ENCODE results near the gene SNAPIN.

The SNAPIN gene

GRCh38 chr1:153677718-153678518 is 19.4 kb downstream of the SNAPIN start:
- DNase-seq (ENCODE audit: low read depth in 3 of 3, low spot score in 1 of 3): peak in 2 of 3 donors; percentile 19 to 26

DNA sequence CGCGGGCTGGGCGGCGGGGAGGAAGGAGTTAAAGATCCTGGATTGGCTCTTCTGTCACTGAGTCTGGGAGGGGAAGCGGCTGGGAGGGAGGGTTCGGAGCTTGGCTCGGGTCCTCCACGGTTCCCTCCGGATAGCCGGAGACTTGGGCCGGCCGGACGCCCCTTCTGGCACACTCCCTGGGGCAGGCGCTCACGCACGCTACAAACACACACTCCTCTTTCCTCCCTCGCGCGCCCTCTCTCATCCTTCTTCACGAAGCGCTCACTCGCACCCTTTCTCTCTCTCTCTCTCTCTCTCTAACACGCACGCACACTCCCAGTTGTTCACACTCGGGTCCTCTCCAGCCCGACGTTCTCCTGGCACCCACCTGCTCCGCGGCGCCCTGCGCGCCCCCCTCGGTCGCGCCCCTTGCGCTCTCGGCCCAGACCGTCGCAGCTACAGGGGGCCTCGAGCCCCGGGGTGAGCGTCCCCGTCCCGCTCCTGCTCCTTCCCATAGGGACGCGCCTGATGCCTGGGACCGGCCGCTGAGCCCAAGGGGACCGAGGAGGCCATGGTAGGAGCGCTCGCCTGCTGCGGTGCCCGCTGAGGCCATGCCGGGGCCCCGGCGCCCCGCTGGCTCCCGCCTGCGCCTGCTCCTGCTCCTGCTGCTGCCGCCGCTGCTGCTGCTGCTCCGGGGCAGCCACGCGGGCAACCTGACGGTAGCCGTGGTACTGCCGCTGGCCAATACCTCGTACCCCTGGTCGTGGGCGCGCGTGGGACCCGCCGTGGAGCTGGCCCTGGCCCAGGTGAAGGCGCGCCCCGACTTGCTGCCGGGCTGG is 20.2 kb downstream of the SNAPIN start, which contains the start of gene NPR1:
TSS of gene NPR1 (plus strand) at position 170 of the 818 bp plus-strand sequence. CDS start at position 591, 421 bp downstream.
- DNase-seq (ENCODE audit: low read depth in 3 of 3, low spot score in 1 of 3): no peak

- DNase-seq (ENCODE audit: low read depth in 3 of 3, low spot score in 1 of 3): no peak
These were observed 21.0 kb downstream of the SNAPIN start for GRCh38 chr1:153679337-153680119.

GRCh38 chr1:153680120-153680403 is 21.6 kb downstream of the SNAPIN start:
- DNase-seq (ENCODE audit: low read depth in 3 of 3, low spot score in 1 of 3): no peak

DNA sequence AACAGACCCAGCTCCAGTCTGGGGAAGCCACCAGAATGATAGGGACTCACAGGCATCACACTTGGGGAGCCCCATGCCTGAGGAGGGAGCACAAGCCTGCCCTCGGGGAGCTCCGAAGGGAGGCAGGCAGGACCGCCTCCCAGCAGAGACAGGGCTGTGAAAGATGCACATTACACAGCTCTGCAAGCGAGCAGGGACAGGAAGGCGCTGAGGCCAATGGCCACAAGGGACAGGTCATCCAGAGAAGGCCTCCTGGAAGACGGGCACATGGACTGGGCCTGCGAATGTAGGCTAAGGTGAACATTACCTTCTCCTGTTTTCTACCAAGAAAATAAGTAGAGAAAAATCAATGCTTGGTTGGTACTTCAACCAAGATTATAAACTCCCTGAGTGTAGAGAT is 24.2 kb downstream of the SNAPIN start:
- DNase-seq (ENCODE audit: low read depth in 3 of 3, low spot score in 1 of 3): no peak

- no peak for DNase-seq (ENCODE audit: low read depth in 3 of 3, low spot score in 1 of 3)
These were observed 25.4 kb downstream of the SNAPIN start for GRCh38 chr1:153683854-153684253.

GRCh38 chr1:153684892-153685291 is 26.4 kb downstream of the SNAPIN start:
- no peak for DNase-seq (ENCODE audit: low read depth in 3 of 3, low spot score in 1 of 3)

DNA sequence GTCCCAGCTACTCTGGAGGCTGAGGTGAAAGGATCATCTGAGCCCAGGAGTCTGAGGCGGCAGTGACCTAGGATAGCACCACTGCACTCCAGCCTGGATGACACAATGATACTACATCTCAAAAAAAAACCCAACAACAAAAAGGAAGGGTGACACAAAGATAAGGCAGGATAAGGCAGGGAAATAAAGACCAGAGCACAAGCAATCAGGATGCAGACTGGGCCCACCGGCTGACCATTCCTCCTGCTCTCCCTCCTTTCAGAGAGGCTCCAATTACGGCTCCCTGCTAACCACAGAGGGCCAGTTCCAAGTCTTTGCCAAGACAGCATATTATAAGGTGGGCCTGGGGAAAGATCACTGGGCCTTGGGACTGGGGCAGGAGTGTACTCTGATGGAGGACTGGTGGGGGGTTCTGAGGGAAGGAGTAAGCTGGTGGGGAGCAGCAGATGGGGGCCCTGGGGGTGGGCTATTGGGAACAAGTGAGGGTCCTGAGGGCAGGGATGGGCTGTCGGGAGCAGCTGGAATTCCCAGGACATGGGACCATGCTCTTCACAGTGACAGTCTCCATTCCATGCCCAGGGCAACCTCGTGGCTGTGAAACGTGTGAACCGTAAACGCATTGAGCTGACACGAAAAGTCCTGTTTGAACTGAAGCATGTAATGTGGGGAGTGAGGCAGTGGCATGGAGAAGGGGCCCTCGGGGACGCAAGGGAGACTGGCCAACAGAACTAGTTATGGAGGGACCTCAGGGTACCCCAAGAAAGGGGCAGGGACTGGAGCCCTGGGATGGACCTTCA is 27.2 kb downstream of the SNAPIN start:
- DNase-seq (ENCODE audit: low read depth in 3 of 3, low spot score in 1 of 3): no peak

DNA sequence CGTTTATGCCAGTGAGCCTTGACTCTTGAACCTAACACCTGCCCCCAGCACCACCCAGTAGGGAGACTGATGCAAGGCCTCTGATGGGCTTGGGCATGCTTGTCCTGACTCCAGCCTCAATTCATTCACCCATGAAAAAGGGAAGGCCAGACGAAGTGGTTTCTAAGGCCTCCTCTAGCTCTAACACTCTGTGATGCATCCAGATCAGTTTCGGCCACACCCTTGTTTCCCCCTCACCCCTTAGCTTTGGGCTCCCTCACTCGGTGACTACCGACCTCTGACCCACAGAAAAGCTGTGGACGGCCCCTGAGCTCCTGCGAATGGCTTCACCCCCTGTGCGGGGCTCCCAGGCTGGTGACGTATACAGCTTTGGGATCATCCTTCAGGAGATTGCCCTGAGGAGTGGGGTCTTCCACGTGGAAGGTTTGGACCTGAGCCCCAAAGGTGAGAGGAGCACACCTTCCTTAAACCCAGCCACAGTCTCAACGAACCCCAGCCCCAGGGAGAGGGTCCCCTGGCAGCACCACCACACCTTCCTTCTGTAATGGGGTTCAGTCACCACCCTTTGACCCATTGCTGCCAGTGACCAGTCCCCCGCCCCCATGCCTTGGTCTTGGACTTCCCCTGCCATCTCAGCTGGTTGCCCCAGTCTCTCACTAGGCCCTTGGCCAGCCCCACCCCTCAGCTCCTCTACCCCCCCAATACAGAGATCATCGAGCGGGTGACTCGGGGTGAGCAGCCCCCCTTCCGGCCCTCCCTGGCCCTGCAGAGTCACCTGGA is 29.0 kb downstream of the SNAPIN start:
- no peak for DNase-seq (ENCODE audit: low read depth in 3 of 3, low spot score in 1 of 3)

GRCh38 chr1:153688276-153688675 is 29.8 kb downstream of the SNAPIN start:
- DNase-seq (ENCODE audit: low read depth in 3 of 3, low spot score in 1 of 3): no peak

DNA sequence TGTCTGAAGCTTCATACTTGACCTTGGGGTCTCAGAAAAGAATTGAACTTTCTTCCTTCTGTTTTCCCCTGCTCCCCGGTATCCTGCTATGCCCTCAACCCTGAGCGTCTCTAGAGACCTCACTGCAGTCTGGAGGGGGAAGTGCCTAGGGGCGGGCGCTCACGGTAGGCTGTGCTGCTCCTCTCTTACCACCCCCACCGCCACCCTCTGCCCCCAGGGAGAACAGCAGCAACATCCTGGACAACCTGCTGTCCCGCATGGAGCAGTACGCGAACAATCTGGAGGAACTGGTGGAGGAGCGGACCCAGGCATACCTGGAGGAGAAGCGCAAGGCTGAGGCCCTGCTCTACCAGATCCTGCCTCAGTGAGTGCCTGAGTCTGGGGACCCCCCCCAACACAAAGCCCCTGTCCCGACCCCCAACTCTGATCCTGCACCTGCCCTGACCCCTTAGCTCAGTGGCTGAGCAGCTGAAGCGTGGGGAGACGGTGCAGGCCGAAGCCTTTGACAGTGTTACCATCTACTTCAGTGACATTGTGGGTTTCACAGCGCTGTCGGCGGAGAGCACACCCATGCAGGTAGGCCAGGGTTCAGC is 30.3 kb downstream of the SNAPIN start:
- no peak for DNase-seq (ENCODE audit: low read depth in 3 of 3, low spot score in 1 of 3)

DNA sequence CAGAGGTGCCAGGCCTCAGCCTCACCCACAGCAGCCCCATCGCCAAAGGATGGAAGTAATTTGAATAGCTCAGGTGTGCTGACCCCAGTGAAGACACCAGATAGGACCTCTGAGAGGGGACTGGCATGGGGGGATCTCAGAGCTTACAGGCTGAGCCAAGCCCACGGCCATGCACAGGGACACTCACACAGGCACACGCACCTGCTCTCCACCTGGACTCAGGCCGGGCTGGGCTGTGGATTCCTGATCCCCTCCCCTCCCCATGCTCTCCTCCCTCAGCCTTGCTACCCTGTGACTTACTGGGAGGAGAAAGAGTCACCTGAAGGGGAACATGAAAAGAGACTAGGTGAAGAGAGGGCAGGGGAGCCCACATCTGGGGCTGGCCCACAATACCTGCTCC is 35.0 kb downstream of the SNAPIN start:
- DNase-seq (ENCODE audit: low read depth in 3 of 3, low spot score in 1 of 3): no peak

DNA sequence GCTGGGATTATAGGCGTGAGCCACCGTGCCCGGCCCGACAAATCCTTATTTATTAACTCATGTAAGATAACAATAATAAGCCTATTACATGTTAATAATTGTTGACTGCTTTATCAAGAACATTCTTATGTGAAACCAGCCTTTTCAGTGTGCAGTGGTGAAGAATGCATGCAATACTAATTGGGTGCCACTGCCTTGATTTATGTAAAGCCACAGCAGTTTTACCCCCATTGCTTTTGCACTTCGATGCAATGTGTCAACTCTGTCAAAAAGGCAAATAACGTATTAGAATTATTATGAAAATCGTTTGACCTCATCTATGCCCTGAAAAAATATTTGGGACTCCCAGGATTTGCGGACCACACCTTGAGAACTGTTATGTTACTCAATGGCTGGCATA is 38.2 kb downstream of the SNAPIN start:
- DNase-seq (ENCODE audit: low read depth in 3 of 3, low spot score in 1 of 3): no peak

DNA sequence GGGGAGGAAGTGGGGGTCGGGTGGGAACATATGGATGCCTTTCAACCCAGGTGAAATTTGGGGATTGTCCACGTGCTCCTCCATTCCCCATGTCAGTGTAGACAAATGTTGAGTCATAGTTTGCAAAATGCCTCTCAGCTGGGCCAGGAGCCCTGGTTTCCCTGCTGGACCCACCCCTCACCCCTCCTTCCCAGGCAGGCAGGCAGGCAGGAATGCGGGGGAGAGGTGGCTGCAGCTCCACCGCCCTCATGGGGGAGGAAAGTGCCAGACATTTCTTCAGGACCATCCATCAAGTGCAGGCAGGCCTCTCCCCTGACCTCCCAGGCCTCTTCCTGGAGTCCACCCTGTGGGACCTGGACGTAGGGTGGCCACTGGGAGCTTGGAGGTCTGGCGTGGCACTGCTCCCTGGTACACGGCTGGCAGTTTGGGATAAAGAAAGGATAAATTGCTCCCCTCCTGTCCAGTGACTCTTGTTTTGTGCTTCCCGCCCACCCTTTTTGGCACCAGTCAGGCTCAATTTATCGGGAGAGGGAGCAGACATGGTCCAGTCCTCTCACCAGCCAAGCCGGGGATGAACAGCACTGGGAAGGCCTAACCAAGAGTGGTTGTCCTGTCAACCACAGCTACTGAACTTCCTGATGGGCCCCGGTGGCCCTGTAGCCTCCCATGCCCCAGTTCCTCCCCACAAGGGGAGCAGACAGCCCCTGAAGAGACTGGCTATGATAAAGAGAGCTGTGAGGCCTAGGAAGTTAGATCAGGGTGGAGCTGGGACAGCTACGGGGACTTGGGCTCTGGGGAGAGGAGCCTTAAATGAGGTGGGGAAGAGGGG is 38.9 kb downstream of the SNAPIN start:
- no peak for DNase-seq (ENCODE audit: low read depth in 3 of 3, low spot score in 1 of 3)

GRCh38 chr1:153698020-153698922 is 39.8 kb downstream of the SNAPIN start:
- DNase-seq (ENCODE audit: low read depth in 3 of 3, low spot score in 1 of 3): no peak

GRCh38 chr1:153698923-153699714 is 40.6 kb downstream of the SNAPIN start:
- no peak for DNase-seq (ENCODE audit: low read depth in 3 of 3, low spot score in 1 of 3)

DNA sequence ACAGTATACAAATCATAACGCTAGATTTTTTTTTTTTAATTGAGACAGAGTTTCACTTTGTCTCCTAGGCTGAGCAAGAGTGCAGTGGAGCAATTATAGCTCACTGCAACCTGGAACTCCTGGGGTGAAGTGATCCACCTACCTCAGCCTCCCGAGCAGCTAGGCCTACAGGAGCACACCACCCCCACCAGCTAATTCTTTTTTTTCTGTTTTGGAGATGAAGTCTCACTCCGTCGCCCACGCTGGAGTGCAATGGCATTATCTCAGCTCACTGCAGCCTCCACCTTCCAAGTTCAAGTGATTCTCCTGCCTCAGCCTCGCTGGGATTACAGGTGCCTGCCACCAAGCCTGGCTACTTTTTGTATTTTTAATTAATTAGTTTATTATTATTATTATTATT is 41.3 kb downstream of the SNAPIN start:
- DNase-seq (ENCODE audit: low read depth in 3 of 3, low spot score in 1 of 3): no peak
